HEK293 (cell line): ENCODE measurements around the gene SLFN5.

Experiments used
- FEZF1 ChIP-seq: fragments of 450-650 bp; formaldehyde crosslinking; IDR thresholded peaks from 2 replicates; pipeline ENCODE4 v1.5.1; 2016; ENCODE audit warnings: missing biosample characterization, missing genetic modification characterization
- GLIS1 ChIP-seq: fragments of 450-650 bp; formaldehyde crosslinking; IDR thresholded peaks from 2 replicates; pipeline ENCODE4 v1.5.1; 2016; ENCODE audit warnings: missing biosample characterization, missing genetic modification characterization
- IKZF3 ChIP-seq: fragments of 450-650 bp; IDR thresholded peaks from 2 replicates; pipeline ENCODE4 v1.5.0; 2018; ENCODE audit warnings: missing biosample characterization, mild to moderate bottlenecking, missing genetic modification characterization, moderate library complexity
- KLF7 ChIP-seq: fragments of 450-650 bp; formaldehyde crosslinking; IDR thresholded peaks from 2 replicates; pipeline ENCODE4 v1.5.1; 2016; ENCODE audit warnings: missing biosample characterization, missing genetic modification characterization, borderline replicate concordance
- OVOL3 ChIP-seq: fragments of 450-650 bp; formaldehyde crosslinking; IDR thresholded peaks from 2 replicates; pipeline ENCODE4 v1.5.1; 2016; ENCODE audit warnings: missing biosample characterization, missing genetic modification characterization
- YY1 ChIP-seq: fragments of 450-650 bp; formaldehyde crosslinking; IDR thresholded peaks from 2 replicates; pipeline ENCODE4 v1.5.1; 2018; ENCODE audit warnings: missing biosample characterization, missing genetic modification characterization
- ZBTB20 ChIP-seq: fragments of 450-650 bp; formaldehyde crosslinking; IDR thresholded peaks from 2 replicates; pipeline ENCODE4 v1.5.1; 2016; ENCODE audit warnings: missing biosample characterization, missing genetic modification characterization
- ZBTB48 ChIP-seq: fragments of 450-650 bp; formaldehyde crosslinking; IDR thresholded peaks from 2 replicates; pipeline ENCODE4 v1.5.1; 2016; ENCODE audit warnings: missing biosample characterization, missing genetic modification characterization
- ZBTB8A ChIP-seq: fragments of 450-650 bp; formaldehyde crosslinking; IDR thresholded peaks from 2 replicates; pipeline ENCODE4 v1.5.1; 2016; ENCODE audit warnings: missing biosample characterization, missing genetic modification characterization
- ZFHX2 ChIP-seq: fragments of 450-650 bp; formaldehyde crosslinking; conservative IDR thresholded peaks from 2 replicates; pipeline ENCODE4 v1.5.1; 2016; ENCODE audit warnings: missing biosample characterization, missing genetic modification characterization
- ZFP3 ChIP-seq: fragments of 450-650 bp; formaldehyde crosslinking; IDR thresholded peaks from 2 replicates; pipeline ENCODE4 v1.5.1; 2016; ENCODE audit warnings: low read depth, missing biosample characterization, missing genetic modification characterization
- ZNF138 ChIP-seq: fragments of 450-650 bp; formaldehyde crosslinking; IDR thresholded peaks from 2 replicates; pipeline ENCODE4 v1.5.1; 2016; ENCODE audit warnings: missing biosample characterization, missing genetic modification characterization, borderline replicate concordance
- ZNF202 ChIP-seq: fragments of 450-650 bp; formaldehyde crosslinking; IDR thresholded peaks from 2 replicates; pipeline ENCODE4 v1.5.1; 2016; ENCODE audit warnings: missing biosample characterization, missing genetic modification characterization, borderline replicate concordance
- ZNF211 ChIP-seq: fragments of 450-650 bp; formaldehyde crosslinking; IDR thresholded peaks from 2 replicates; pipeline ENCODE4 v1.5.1; 2016; ENCODE audit warnings: low read depth, missing biosample characterization, missing genetic modification characterization
- ZNF302 ChIP-seq: fragments of 450-650 bp; formaldehyde crosslinking; IDR thresholded peaks from 2 replicates; pipeline ENCODE4 v1.5.1; 2016; ENCODE audit warnings: missing biosample characterization, missing genetic modification characterization, low read depth
- ZNF404 ChIP-seq: fragments of 450-650 bp; formaldehyde crosslinking; IDR thresholded peaks from 2 replicates; pipeline ENCODE4 v1.5.1; 2017; ENCODE audit warnings: missing biosample characterization, missing genetic modification characterization
- ZNF48 ChIP-seq: fragments of 450-650 bp; formaldehyde crosslinking; IDR thresholded peaks from 2 replicates; pipeline ENCODE4 v1.5.1; 2016; ENCODE audit warnings: missing biosample characterization, missing genetic modification characterization
- ZNF521 ChIP-seq: fragments of 450-650 bp; formaldehyde crosslinking; IDR thresholded peaks from 2 replicates; pipeline ENCODE4 v1.5.1; 2017; ENCODE audit warnings: missing biosample characterization, mild to moderate bottlenecking, missing genetic modification characterization
- ZNF558 ChIP-seq: fragments of 450-650 bp; formaldehyde crosslinking; IDR thresholded peaks from 2 replicates; pipeline ENCODE4 v1.5.1; 2016; ENCODE audit warnings: missing biosample characterization, missing genetic modification characterization
- ZNF623 ChIP-seq: fragments of 450-650 bp; formaldehyde crosslinking; IDR thresholded peaks from 2 replicates; pipeline ENCODE4 v1.5.1; 2016; ENCODE audit warnings: missing biosample characterization, missing genetic modification characterization
- ZNF624 ChIP-seq: fragments of 450-650 bp; formaldehyde crosslinking; IDR thresholded peaks from 2 replicates; pipeline ENCODE4 v1.5.1; 2017; ENCODE audit warnings: missing biosample characterization, missing genetic modification characterization
- ZNF664 ChIP-seq: fragments of 450-650 bp; formaldehyde crosslinking; IDR thresholded peaks from 2 replicates; pipeline ENCODE4 v1.5.1; 2016; ENCODE audit warnings: missing biosample characterization, missing genetic modification characterization
- ZNF747 ChIP-seq: fragments of 450-650 bp; formaldehyde crosslinking; IDR thresholded peaks from 2 replicates; pipeline ENCODE4 v1.5.1; 2016; ENCODE audit warnings: missing biosample characterization, missing genetic modification characterization
- ZNF776 ChIP-seq: fragments of 450-650 bp; formaldehyde crosslinking; IDR thresholded peaks from 2 replicates; pipeline ENCODE4 v1.5.0; 2017; ENCODE audit warnings: missing biosample characterization, missing genetic modification characterization, borderline replicate concordance
- ZSCAN16 ChIP-seq: fragments of 450-650 bp; formaldehyde crosslinking; IDR thresholded peaks from 2 replicates; pipeline ENCODE4 v1.5.1; 2016; ENCODE audit warnings: missing biosample characterization, missing genetic modification characterization
- ZSCAN30 ChIP-seq: fragments of 450-650 bp; IDR thresholded peaks from 2 replicates; pipeline ENCODE4 v1.5.1; 2018; ENCODE audit warnings: missing biosample characterization, mild to moderate bottlenecking, missing genetic modification characterization, moderate library complexity
- ZXDB ChIP-seq: fragments of 450-650 bp; formaldehyde crosslinking; IDR thresholded peaks from 2 replicates; pipeline ENCODE4 v1.5.1; 2016; ENCODE audit warnings: missing biosample characterization, missing genetic modification characterization
- TF ChIP-seq, protein P1 (sequence below): fragments of 450-650 bp; formaldehyde crosslinking; IDR thresholded peaks from 2 replicates; pipeline ENCODE4 v1.5.1; 2017; ENCODE audit warnings: missing biosample characterization, missing genetic modification characterization
- TF ChIP-seq, protein P2 (sequence below): fragments of 450-650 bp; formaldehyde crosslinking; IDR thresholded peaks from 2 replicates; pipeline ENCODE4 v1.5.1; 2016; ENCODE audit warnings: missing biosample characterization, missing genetic modification characterization
- TF ChIP-seq, protein P3 (sequence below): fragments of 450-650 bp; formaldehyde crosslinking; IDR thresholded peaks from 2 replicates; pipeline ENCODE4 v1.5.1; 2016; ENCODE audit warnings: missing biosample characterization, missing genetic modification characterization
- TF ChIP-seq, protein P4 (sequence below): sonication (generic); formaldehyde crosslinking; IDR thresholded peaks from 2 replicates; pipeline ENCODE4 v1.8.1; 2022; ENCODE audit warnings: mild to moderate bottlenecking, moderate library complexity, missing genetic modification reagents
- TF ChIP-seq, protein P5 (sequence below): fragments of 450-650 bp; formaldehyde crosslinking; IDR thresholded peaks from 2 replicates; pipeline ENCODE4 v1.5.1; 2016; ENCODE audit warnings: missing biosample characterization, missing genetic modification characterization

SLFN5 gene

DNA sequence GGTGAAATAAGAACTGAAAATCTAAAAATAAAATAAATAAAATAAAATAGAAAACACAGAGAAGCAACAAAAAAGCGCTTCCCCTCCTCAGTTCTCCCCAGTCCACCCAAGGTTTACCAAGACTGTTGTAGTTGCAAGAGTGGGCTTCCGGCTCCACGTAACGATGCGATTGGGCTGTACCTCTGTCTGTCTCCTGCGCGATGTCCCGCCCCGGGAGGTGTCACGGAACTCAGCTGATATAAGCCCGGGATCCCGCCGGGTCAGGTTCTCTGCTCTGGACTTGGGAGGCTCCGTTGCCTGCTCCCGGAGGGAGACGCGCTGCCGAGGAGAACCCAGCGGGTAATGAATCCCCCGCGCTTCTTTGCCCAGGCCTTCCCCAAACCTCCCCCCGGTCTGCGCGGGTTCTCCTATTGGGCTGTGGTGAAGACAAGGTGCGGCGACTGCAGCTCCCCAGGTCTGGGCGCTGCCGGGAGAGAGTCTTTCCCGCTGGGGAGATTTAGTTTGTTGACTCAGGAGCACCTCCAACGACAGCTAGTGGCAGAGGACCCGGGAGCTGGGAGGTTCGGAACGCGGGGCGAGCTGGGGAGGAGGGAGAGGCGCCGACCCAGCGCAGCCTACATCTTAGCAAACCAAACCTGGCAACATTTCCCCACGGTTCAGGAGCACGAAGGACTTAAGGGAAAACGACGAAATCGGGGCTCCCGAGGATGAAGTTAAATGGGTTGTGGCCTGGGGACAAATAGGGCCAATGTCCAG is at the start of gene SLFN5 (continued):
- TF ChIP-seq ZSCAN16 (tag by site-specific recombination) (no peak), ZBTB20 (tag by site-specific recombination) (peak; percentile 64; the same call in 1 of the 2 replicates), ZNF302 (tag by site-specific recombination) (no peak), ZNF776 (tag by site-specific recombination) (no peak), ZXDB (tag by site-specific recombination) (0 out of 2 replicates have a peak, but pooled peaks have one; percentile 15), IKZF3 (tag by site-specific recombination) (peak; percentile 79), ZFP3 (tag by site-specific recombination) (no peak), ZNF211 (no peak), ZNF747 (tag by site-specific recombination) (no peak), ZBTB8A (no peak), ZNF664 (tag by site-specific recombination) (no peak), OVOL3 (tag by site-specific recombination) (no peak; the same call in 1 of the 2 replicates), KLF7 (no peak), ZNF48 (no peak), ZBTB48 (tag by site-specific recombination) (0 out of 2 replicates have a peak, but pooled peaks have one; percentile 1), ZNF404 (no peak), ZSCAN30 (no peak), GLIS1 (tag by site-specific recombination) (peak; percentile 35; the same call in 1 of the 2 replicates), ZNF623 (tag by site-specific recombination) (no peak), FEZF1 (no peak), ZFHX2 (no peak), ZNF624 (no peak), YY1 (tag by site-specific recombination) (no peak), ZNF521 (no peak), ZNF202 (tag by site-specific recombination) (no peak), ZNF558 (no peak), ZNF138 (tag by site-specific recombination) (no peak)
- TF ChIP-seq, protein P1, sequence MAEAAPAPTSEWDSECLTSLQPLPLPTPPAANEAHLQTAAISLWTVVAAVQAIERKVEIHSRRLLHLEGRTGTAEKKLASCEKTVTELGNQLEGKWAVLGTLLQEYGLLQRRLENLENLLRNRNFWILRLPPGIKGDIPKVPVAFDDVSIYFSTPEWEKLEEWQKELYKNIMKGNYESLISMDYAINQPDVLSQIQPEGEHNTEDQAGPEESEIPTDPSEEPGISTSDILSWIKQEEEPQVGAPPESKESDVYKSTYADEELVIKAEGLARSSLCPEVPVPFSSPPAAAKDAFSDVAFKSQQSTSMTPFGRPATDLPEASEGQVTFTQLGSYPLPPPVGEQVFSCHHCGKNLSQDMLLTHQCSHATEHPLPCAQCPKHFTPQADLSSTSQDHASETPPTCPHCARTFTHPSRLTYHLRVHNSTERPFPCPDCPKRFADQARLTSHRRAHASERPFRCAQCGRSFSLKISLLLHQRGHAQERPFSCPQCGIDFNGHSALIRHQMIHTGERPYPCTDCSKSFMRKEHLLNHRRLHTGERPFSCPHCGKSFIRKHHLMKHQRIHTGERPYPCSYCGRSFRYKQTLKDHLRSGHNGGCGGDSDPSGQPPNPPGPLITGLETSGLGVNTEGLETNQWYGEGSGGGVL (tag by site-specific recombination): peak; percentile 97
- TF ChIP-seq, protein P2, sequence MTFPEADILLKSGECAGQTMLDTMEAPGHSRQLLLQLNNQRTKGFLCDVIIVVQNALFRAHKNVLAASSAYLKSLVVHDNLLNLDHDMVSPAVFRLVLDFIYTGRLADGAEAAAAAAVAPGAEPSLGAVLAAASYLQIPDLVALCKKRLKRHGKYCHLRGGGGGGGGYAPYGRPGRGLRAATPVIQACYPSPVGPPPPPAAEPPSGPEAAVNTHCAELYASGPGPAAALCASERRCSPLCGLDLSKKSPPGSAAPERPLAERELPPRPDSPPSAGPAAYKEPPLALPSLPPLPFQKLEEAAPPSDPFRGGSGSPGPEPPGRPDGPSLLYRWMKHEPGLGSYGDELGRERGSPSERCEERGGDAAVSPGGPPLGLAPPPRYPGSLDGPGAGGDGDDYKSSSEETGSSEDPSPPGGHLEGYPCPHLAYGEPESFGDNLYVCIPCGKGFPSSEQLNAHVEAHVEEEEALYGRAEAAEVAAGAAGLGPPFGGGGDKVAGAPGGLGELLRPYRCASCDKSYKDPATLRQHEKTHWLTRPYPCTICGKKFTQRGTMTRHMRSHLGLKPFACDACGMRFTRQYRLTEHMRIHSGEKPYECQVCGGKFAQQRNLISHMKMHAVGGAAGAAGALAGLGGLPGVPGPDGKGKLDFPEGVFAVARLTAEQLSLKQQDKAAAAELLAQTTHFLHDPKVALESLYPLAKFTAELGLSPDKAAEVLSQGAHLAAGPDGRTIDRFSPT (tag by site-specific recombination): no peak
- TF ChIP-seq, protein P3, sequence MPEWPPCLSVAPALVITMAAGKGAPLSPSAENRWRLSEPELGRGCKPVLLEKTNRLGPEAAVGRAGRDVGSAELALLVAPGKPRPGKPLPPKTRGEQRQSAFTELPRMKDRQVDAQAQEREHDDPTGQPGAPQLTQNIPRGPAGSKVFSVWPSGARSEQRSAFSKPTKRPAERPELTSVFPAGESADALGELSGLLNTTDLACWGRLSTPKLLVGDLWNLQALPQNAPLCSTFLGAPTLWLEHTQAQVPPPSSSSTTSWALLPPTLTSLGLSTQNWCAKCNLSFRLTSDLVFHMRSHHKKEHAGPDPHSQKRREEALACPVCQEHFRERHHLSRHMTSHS (tag by site-specific recombination): no peak
- TF ChIP-seq, protein P4, sequence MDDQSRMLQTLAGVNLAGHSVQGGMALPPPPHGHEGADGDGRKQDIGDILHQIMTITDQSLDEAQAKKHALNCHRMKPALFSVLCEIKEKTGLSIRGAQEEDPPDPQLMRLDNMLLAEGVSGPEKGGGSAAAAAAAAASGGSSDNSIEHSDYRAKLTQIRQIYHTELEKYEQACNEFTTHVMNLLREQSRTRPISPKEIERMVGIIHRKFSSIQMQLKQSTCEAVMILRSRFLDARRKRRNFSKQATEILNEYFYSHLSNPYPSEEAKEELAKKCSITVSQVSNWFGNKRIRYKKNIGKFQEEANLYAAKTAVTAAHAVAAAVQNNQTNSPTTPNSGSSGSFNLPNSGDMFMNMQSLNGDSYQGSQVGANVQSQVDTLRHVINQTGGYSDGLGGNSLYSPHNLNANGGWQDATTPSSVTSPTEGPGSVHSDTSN (CRISPR knock-in tag): peak; percentile 97
- TF ChIP-seq, protein P5, sequence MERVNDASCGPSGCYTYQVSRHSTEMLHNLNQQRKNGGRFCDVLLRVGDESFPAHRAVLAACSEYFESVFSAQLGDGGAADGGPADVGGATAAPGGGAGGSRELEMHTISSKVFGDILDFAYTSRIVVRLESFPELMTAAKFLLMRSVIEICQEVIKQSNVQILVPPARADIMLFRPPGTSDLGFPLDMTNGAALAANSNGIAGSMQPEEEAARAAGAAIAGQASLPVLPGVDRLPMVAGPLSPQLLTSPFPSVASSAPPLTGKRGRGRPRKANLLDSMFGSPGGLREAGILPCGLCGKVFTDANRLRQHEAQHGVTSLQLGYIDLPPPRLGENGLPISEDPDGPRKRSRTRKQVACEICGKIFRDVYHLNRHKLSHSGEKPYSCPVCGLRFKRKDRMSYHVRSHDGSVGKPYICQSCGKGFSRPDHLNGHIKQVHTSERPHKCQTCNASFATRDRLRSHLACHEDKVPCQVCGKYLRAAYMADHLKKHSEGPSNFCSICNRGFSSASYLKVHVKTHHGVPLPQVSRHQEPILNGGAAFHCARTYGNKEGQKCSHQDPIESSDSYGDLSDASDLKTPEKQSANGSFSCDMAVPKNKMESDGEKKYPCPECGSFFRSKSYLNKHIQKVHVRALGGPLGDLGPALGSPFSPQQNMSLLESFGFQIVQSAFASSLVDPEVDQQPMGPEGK (tag by site-specific recombination): 0 out of 2 replicates have a peak, but pooled peaks have one; percentile 43
